Upper lobe of left lung (tissue), 6 donors: Measurements from ENCODE around the gene CELF1. TPM values are rescaled to one million over a fixed set of nuclear protein-coding genes. Genes with fewer than 3 reads are reported as not detected.

Experiments used
- ATAC-seq, 2 donors: fragments of 200-7000 bp; cut with Tn5 transposase; one replicate each; pipeline ENCODE4 v1.9.1; 2022; ENCODE audit warnings: mild to moderate bottlenecking in 2 of 2, moderate library complexity in 2 of 2; ENCODE audit not compliant: low FRiP score in 2 of 2
- DNase-seq, 2 donors: peaks; one replicate each; pipeline ENCODE4 v3.0.0-alpha.2; 2019 to 2020
- H3K27ac ChIP-seq, 4 donors: fragments of 200-600 bp; sonication (generic); one replicate each; pipeline ENCODE4 v1.5.1; 2016 to 2019
- H3K27me3 ChIP-seq, 4 donors: fragments of 200-600 bp; sonication (generic); one replicate each; pipeline ENCODE4 v1.5.1; 2017 to 2019
- H3K36me3 ChIP-seq, 4 donors: fragments of 200-600 bp; sonication (generic); one replicate each; pipeline ENCODE4 v1.5.1; 2016 to 2019
- H3K4me1 ChIP-seq, 4 donors: fragments of 200-600 bp; sonication (generic); one replicate each; pipeline ENCODE4 v1.5.1; 2018 to 2019
- H3K4me3 ChIP-seq, 4 donors: fragments of 200-600 bp; sonication (generic); one replicate each; pipeline ENCODE4 v1.5.1; 2017 to 2019; ENCODE audit warnings: mild to moderate bottlenecking in 2 of 4, moderate library complexity in 1 of 4
- H3K9me3 ChIP-seq, 4 donors: fragments of 200-600 bp; sonication (generic); one replicate each; pipeline ENCODE4 v1.5.1; 2018 to 2019
- EP300 ChIP-seq, 4 donors: sonication (generic); formaldehyde crosslinking; IDR thresholded peaks; one replicate each; pipeline ENCODE4 v1.5.1; 2017; ENCODE audit warnings: antibody characterized with exemption in 4 of 4, control low read depth in 2 of 4
- POLR2A ChIP-seq, 4 donors: fragments of 450-650 bp; IDR thresholded peaks; one replicate each; pipeline ENCODE4 v1.5.1; 2016 to 2017; ENCODE audit warnings: antibody characterized with exemption in 4 of 4, mild to moderate bottlenecking in 2 of 4
- POLR2AphosphoS5 ChIP-seq, 2 donors: sonication (generic); formaldehyde crosslinking; IDR thresholded peaks; one replicate each; pipeline ENCODE4 v1.5.1; 2017; ENCODE audit warnings: antibody characterized with exemption in 2 of 2
- WGBS, 2 donors: methylation state at CpG; one replicate each; pipeline ENCODE4 v1.1.5; 2017 to 2018; 5-methylcytosine and 5-hydroxymethylcytosine counted together
- total RNA-seq, 6 donors: library from RNA; depleted of rRNA in 4 of 6; stranded (reverse); fragments of >200 nt in 4 of 6; gene quantifications; one replicate each; pipeline versions ENCODE4 v1.1.0 to v1.2.1, GENCODE V29; 2016 to 2021
- TF ChIP-seq, protein P1 (sequence below), 6 experiments: fragments of 450-650 bp in 4 of 6; fragments of 200-600 bp in 2 of 6; sonication (generic) in 2 of 6; IDR thresholded peaks; one replicate each; pipeline ENCODE4 v1.5.1; 2016 to 2019; ENCODE audit warnings: antibody characterized with exemption in 6 of 6
- donor health status: DM: no; HTN: no; CAD: no; lungs with moderate emphysema.
- donor health status: DM: no; HTN: yes; CAD: no; lungs with severe emphysema.

Gene CELF1
- total RNA-seq, 6 donors from 2014 or later = 82.7 to 194 (median 113) TPM

DNA sequence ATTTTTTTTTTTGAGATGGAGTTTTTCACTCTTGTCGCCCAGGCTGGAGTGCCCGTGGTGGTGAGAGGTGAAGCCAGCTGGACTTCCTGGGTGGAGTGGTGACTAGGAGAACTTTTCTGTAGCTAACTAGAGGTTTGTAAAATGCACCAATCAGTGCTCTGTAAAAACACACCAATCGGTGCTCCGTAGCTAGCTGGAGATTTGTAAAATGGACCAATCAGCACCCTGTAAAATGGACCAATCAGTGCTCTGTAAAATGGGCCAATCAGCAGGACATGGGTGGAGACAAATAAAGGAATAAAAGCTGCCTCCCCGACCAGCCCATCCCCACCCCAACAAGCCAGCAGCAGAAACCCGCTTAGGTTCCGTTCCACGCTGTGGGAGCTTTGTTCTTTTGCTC, 99.6 kb downstream of the CELF1 start:
- 94 to 96% methylated on average over 8 of the region's 8 CpGs for WGBS, 2 donors
- no peaks in the 10 kb centered on the region for H3K9me3 ChIP-seq
- no peaks in the 10 kb centered on the region for H3K27me3 ChIP-seq
- H3K36me3 ChIP-seq = no peaks in the 10 kb centered on the region
- peaks cover 0 to 5% (median 0%) of the 10 kb centered on the region in 4 donors for H3K4me1 ChIP-seq
- no peak for ATAC-seq
- no peak overlapping the region for H3K4me3 ChIP-seq
- DNase-seq = no peak
- TF ChIP-seq POLR2AphosphoS5 (IDR thresholded peaks at IDR 0.05) (no peak), EP300 (IDR thresholded peaks at IDR 0.05) (no peak), POLR2A (IDR thresholded peaks at IDR 0.05) (no peak)
- TF ChIP-seq, protein P1, sequence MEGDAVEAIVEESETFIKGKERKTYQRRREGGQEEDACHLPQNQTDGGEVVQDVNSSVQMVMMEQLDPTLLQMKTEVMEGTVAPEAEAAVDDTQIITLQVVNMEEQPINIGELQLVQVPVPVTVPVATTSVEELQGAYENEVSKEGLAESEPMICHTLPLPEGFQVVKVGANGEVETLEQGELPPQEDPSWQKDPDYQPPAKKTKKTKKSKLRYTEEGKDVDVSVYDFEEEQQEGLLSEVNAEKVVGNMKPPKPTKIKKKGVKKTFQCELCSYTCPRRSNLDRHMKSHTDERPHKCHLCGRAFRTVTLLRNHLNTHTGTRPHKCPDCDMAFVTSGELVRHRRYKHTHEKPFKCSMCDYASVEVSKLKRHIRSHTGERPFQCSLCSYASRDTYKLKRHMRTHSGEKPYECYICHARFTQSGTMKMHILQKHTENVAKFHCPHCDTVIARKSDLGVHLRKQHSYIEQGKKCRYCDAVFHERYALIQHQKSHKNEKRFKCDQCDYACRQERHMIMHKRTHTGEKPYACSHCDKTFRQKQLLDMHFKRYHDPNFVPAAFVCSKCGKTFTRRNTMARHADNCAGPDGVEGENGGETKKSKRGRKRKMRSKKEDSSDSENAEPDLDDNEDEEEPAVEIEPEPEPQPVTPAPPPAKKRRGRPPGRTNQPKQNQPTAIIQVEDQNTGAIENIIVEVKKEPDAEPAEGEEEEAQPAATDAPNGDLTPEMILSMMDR (IDR thresholded peaks at IDR 0.05) = no peak
- H3K27ac ChIP-seq = no peak overlapping the region

DNA sequence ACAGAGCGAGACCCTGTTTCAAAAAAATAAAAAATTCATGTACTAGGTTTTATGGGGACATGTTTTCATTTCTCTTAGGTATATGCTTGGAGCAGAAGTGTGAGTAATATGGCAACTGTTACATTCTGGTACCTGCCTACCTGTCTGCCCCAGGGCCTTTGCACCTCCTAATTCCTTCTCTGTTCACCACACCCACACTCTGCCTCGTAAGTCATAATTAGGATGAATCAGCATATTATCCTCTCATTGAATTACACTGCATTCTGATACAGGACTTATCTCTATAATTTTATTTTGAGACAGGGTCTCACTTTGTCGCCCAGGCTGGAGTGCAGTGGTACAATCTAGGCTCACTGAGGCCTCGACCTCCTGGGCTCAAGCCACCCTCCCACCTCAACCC, 100.9 kb downstream of the CELF1 start:
- ATAC-seq = no peak
- DNase-seq = no peak
- 94 to 97% methylated on average over 4 of the region's 4 CpGs for WGBS, 2 donors
- Histone ChIP-seq H3K36me3 (no peaks in the 10 kb centered on the region), H3K9me3 (no peaks in the 10 kb centered on the region), H3K27ac (no peak overlapping the region), H3K27me3 (no peaks in the 10 kb centered on the region), H3K4me1 (peaks cover 0 to 5% (median 0%) of the 10 kb centered on the region in 4 donors), H3K4me3 (no peak overlapping the region)
- TF ChIP-seq, protein P1 (IDR thresholded peaks at IDR 0.05) = no peak
- TF ChIP-seq POLR2A (IDR thresholded peaks at IDR 0.05) (no peak), EP300 (IDR thresholded peaks at IDR 0.05) (no peak), POLR2AphosphoS5 (IDR thresholded peaks at IDR 0.05) (no peak)

DNA sequence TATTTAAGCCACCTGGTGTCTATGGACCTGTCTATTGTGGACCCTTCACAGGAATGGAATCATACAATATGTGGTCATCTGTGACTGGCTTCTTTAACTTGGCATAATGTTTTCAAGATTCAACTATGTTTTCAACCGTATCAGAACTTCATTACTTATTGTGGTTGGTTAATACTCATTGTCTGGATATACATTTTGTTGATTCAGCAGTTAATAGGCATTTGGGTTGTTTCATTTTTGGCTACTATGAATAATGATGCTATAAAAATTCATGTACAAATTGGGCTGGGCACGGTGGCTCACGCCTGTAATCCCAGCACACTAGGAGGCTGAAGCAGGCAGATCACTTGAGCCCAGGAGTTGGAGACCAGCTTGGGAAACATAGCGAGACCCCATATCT, 101.5 kb downstream of the CELF1 start:
- H3K9me3 ChIP-seq = no peaks in the 10 kb centered on the region
- 86 to 89% methylated on average over 4 of the region's 4 CpGs for WGBS, 2 donors
- H3K36me3 ChIP-seq = no peaks in the 10 kb centered on the region
- no peaks in the 10 kb centered on the region for H3K27me3 ChIP-seq
- TF ChIP-seq POLR2AphosphoS5 (IDR thresholded peaks at IDR 0.05) (no peak), POLR2A (IDR thresholded peaks at IDR 0.05) (no peak), EP300 (IDR thresholded peaks at IDR 0.05) (no peak)
- TF ChIP-seq, protein P1 (IDR thresholded peaks at IDR 0.05) = no peak
- ATAC-seq (no peak), DNase-seq (no peak)
- H3K4me3 ChIP-seq = no peak overlapping the region
- H3K4me1 ChIP-seq = peaks cover 0 to 5% (median 0%) of the 10 kb centered on the region in 4 donors
- H3K27ac ChIP-seq = no peak overlapping the region

DNA sequence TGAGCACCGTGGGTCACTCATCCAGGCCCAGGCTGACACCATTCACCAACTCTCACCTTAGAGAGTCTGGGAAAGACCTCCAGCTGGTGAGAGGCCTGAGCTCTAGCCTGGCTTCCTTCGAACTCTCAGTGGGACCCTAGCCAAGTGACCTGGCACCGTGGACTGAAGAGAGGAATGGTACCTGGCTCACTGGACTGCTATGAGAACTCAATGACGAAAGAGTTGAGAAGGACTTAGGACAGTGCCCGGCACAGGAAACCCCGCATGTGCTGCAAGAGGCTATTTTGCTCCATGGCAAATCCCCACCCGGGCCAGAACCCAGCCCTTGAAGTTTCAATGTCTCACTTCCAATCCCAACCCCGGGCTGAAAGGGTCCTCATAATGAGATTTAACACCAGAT, 103.4 kb downstream of the CELF1 start:
- Histone ChIP-seq H3K27ac (no peak overlapping the region), H3K9me3 (no peaks in the 10 kb centered on the region), H3K27me3 (no peaks in the 10 kb centered on the region), H3K4me3 (no peak overlapping the region), H3K4me1 (peaks cover 0 to 5% (median 0%) of the 10 kb centered on the region in 4 donors), H3K36me3 (no peaks in the 10 kb centered on the region)
- TF ChIP-seq POLR2AphosphoS5 (IDR thresholded peaks at IDR 0.05) (no peak), EP300 (IDR thresholded peaks at IDR 0.05) (no peak), POLR2A (IDR thresholded peaks at IDR 0.05) (no peak)
- TF ChIP-seq, protein P1 (IDR thresholded peaks at IDR 0.05) = no peak
- 71% methylated on average over 3 to 8 of the region's 8 CpGs for WGBS, 2 donors
- DNase-seq (no peak), ATAC-seq (no peak)
